HepG2 (cell line): ENCODE results near the gene EGFR. TPM values are rescaled to one million over a fixed set of nuclear protein-coding genes. Genes with fewer than 3 reads are reported as not detected.

Experiments
- KDM4B ChIP-seq: sonication (generic); formaldehyde crosslinking; IDR thresholded peaks from 2 replicates; pipeline ENCODE4 v1.4.0; 2020; ENCODE audit warnings: missing genetic modification reagents
- NFIB ChIP-seq: sonication (generic); formaldehyde crosslinking; IDR thresholded peaks from 2 replicates; pipeline ENCODE4 v1.9.0; 2021; ENCODE audit warnings: missing genetic modification reagents, mild to moderate bottlenecking, borderline replicate concordance
- SP4 ChIP-seq: sonication (generic); formaldehyde crosslinking; IDR thresholded peaks from 2 replicates; pipeline ENCODE4 v1.8.1; 2023; ENCODE audit warnings: mild to moderate bottlenecking, missing genetic modification reagents
- SUZ12 ChIP-seq: fragments of 150-350 bp; IDR thresholded peaks from 2 replicates; pipeline ENCODE4 v1.6.1; 2014; ENCODE audit warnings: low read depth, low read length
- SYNCRIP ChIP-seq: fragments of 200-400 bp; formaldehyde crosslinking; IDR thresholded peaks from 2 replicates; pipeline ENCODE4 v1.6.1; 2018; ENCODE audit warnings: mild to moderate bottlenecking, low read depth, low read length; ENCODE audit not compliant: insufficient read depth
- TCF7 ChIP-seq: sonication (generic); IDR thresholded peaks from 2 replicates; pipeline ENCODE4 v1.6.1; 2016; ENCODE audit warnings: antibody characterized with exemption, low read depth
- ZNF251 ChIP-seq: sonication (generic); formaldehyde crosslinking; IDR thresholded peaks from 2 replicates; pipeline ENCODE4 v1.9.0; 2021; ENCODE audit warnings: mild to moderate bottlenecking, missing genetic modification reagents
- ZNF547 ChIP-seq: sonication (generic); formaldehyde crosslinking; IDR thresholded peaks from 2 replicates; pipeline ENCODE4 v1.5.1; 2020; ENCODE audit warnings: mild to moderate bottlenecking, missing genetic modification reagents
- ZNF563 ChIP-seq: sonication (generic); formaldehyde crosslinking; IDR thresholded peaks from 2 replicates; pipeline ENCODE4 v1.8.0; 2022; ENCODE audit warnings: mild to moderate bottlenecking, moderate library complexity, missing genetic modification reagents
- ZNF598 ChIP-seq: sonication (generic); formaldehyde crosslinking; IDR thresholded peaks from 2 replicates; pipeline ENCODE4 v1.5.1; 2020; ENCODE audit warnings: mild to moderate bottlenecking, missing genetic modification reagents, borderline replicate concordance
- ZNF616 ChIP-seq: sonication (generic); formaldehyde crosslinking; IDR thresholded peaks from 2 replicates; pipeline ENCODE4 v1.5.0; 2020; ENCODE audit warnings: low read depth, mild to moderate bottlenecking, missing genetic modification reagents
- ZNF777 ChIP-seq: sonication (generic); formaldehyde crosslinking; IDR thresholded peaks from 2 replicates; pipeline ENCODE4 v1.4.0; 2020; ENCODE audit warnings: missing genetic modification reagents
- polyA plus RNA-seq, 8 experiments: library from polyadenylated mRNA; depleted of rRNA in 3 of 8; stranded (reverse) in 7 of 8; unstranded in 1 of 8; fragments of >200 nt; fragmentation: Illumina TruSeq in 4 of 8; extraction: Trizol in 4 of 8; gene quantifications; 2 replicates each; pipeline versions ENCODE4 v1.2.1 to v1.2.3, GENCODE V29; 2011 to 2016; ENCODE audit warnings: low read depth in 4 of 8, missing spikeins in 1 of 8, mixed read lengths in 1 of 8; ENCODE audit not compliant: insufficient read depth in 1 of 8
- total RNA-seq, 5 experiments: library from RNA; depleted of rRNA; stranded (reverse); fragments of >200 nt; fragmentation: Illumina TruSeq; extraction: Trizol; gene quantifications; 2 replicates each; pipeline ENCODE4 v1.2.3, GENCODE V29; 2016; ENCODE audit warnings: low read depth in 1 of 5
- TF ChIP-seq, protein P1 (sequence below): sonication (generic); IDR thresholded peaks from 2 replicates; pipeline ENCODE4 v1.6.1; 2016; ENCODE audit warnings: low read depth, borderline replicate concordance
- TF ChIP-seq, protein P2 (sequence below): sonication (generic); formaldehyde crosslinking; IDR thresholded peaks from 2 replicates; pipeline ENCODE4 v1.4.0; 2020; ENCODE audit warnings: missing genetic modification reagents, mild to moderate bottlenecking, borderline replicate concordance
- TF ChIP-seq, protein P3 (sequence below): conservative IDR thresholded peaks from 2 replicates; pipeline ENCODE4 v1.6.1; 2018; ENCODE audit warnings: missing genetic modification reagents
- TF ChIP-seq, protein P4 (sequence below): sonication (generic); formaldehyde crosslinking; IDR thresholded peaks from 2 replicates; pipeline ENCODE4 v1.5.1; 2020; ENCODE audit warnings: missing genetic modification reagents, mild to moderate bottlenecking, borderline replicate concordance
- TF ChIP-seq, protein P5 (sequence below): sonication (generic); formaldehyde crosslinking; IDR thresholded peaks from 2 replicates; pipeline ENCODE4 v1.4.0; 2020; ENCODE audit warnings: missing genetic modification reagents
- TF ChIP-seq, protein P6 (sequence below): sonication (generic); formaldehyde crosslinking; IDR thresholded peaks from 2 replicates; pipeline ENCODE4 v1.5.0; 2020; ENCODE audit warnings: mild to moderate bottlenecking, missing genetic modification reagents

The EGFR gene
- total and polyA plus RNA-seq, 2 of the 13 experiments (the other 11 are each of a cell fraction or from before 2014, with no cell fraction given), result 7.0 to 10.0 TPM

DNA sequence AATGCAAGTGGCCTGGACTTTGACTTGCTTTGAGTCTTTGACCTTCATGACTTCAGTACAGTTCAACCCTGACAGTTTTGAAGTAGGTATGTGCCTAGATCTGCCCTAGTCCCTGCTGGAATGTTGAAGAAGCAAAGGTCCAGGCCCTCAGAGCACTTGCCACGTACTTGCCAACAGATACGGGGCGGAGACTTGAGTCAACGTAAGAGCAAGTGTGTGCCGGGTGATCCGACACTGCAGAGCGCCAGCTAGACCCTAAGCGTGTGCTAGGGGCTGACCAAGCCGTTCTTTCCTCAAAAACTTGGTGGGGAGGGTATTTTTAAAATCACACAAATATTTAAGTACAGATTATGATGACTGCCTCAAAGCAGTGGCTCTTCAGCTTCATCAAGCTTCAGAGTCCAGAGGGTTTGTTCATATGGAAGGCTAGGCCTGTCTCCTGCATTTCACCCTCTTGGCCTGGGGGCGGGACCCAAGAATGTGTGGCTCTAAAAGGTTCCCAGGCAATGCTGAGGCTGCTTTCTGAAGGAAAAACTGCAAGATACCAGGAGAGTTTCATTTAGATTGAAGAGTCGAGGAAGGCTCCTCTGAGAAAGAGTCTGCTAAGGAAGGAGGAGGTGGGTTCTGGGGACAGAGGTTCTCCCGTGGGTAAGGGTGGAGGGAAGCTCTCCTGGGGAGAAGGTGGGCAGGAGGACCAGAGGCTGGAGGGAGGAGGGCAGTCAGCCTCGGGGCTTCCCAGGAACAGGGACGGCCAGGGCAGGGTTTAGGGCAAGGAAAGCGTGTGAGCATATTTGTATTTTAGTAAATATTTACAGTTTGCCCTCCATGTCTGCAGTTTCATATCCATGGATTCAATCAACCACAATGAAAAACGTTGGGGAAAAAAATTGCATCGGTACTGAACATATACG, 160.3 kb downstream of the EGFR start (continued):
- TF ChIP-seq, protein P1, sequence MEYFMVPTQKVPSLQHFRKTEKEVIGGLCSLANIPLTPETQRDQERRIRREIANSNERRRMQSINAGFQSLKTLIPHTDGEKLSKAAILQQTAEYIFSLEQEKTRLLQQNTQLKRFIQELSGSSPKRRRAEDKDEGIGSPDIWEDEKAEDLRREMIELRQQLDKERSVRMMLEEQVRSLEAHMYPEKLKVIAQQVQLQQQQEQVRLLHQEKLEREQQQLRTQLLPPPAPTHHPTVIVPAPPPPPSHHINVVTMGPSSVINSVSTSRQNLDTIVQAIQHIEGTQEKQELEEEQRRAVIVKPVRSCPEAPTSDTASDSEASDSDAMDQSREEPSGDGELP, result peak; percentile 19; the same call in 1 of the 2 replicates
- TF ChIP-seq KDM4B (0 out of 2 replicates have a peak, but pooled peaks have one; percentile 14), ZNF547 (no peak), ZNF563 (CRISPR knock-in tag) (peak; percentile 46; the same call in 1 of the 2 replicates), SUZ12 (no peak), SP4 (CRISPR knock-in tag) (no peak), TCF7 (peak; percentile 55; the same call in 1 of the 2 replicates), ZNF598 (CRISPR knock-in tag) (no peak), SYNCRIP (no peak), NFIB (CRISPR knock-in tag) (no peak), ZNF777 (no peak), ZNF616 (CRISPR knock-in tag) (no peak), ZNF251 (no peak)
- TF ChIP-seq, protein P2, sequence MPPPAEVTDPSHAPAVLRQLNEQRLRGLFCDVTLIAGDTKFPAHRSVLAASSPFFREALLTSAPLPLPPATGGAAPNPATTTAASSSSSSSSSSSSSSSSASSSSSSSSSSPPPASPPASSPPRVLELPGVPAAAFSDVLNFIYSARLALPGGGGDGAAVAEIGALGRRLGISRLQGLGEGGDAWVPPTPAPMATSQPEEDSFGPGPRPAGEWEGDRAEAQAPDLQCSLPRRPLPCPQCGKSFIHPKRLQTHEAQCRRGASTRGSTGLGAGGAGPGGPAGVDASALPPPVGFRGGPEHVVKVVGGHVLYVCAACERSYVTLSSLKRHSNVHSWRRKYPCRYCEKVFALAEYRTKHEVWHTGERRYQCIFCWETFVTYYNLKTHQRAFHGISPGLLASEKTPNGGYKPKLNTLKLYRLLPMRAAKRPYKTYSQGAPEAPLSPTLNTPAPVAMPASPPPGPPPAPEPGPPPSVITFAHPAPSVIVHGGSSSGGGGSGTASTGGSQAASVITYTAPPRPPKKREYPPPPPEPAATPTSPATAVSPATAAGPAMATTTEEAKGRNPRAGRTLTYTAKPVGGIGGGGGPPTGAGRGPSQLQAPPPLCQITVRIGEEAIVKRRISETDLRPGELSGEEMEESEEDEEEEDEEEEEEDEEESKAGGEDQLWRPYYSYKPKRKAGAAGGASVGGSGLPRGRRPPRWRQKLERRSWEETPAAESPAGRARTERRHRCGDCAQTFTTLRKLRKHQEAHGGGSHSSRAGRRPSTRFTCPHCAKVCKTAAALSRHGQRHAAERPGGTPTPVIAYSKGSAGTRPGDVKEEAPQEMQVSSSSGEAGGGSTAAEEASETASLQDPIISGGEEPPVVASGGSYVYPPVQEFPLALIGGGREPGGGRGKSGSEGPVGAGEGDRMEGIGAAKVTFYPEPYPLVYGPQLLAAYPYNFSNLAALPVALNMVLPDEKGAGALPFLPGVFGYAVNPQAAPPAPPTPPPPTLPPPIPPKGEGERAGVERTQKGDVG (CRISPR knock-in tag), result no peak
- TF ChIP-seq, protein P3, sequence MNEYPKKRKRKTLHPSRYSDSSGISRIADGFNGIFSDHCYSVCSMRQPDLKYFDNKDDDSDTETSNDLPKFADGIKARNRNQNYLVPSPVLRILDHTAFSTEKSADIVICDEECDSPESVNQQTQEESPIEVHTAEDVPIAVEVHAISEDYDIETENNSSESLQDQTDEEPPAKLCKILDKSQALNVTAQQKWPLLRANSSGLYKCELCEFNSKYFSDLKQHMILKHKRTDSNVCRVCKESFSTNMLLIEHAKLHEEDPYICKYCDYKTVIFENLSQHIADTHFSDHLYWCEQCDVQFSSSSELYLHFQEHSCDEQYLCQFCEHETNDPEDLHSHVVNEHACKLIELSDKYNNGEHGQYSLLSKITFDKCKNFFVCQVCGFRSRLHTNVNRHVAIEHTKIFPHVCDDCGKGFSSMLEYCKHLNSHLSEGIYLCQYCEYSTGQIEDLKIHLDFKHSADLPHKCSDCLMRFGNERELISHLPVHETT (CRISPR knock-in tag), result no peak
- TF ChIP-seq, protein P4, sequence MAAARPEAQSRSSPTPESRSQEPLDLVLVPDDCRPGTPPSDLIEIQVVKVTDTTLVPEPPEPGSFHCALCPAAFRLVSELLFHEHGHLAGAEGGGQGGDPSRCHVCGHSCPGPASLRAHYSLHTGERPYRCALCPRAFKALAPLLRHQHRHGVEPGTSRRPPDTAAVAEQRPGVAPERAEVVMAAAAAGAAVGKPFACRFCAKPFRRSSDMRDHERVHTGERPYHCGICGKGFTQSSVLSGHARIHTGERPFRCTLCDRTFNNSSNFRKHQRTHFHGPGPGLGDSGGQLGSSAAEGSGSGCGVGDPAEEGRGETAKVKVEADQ (CRISPR knock-in tag), result no peak
- TF ChIP-seq, protein P5, sequence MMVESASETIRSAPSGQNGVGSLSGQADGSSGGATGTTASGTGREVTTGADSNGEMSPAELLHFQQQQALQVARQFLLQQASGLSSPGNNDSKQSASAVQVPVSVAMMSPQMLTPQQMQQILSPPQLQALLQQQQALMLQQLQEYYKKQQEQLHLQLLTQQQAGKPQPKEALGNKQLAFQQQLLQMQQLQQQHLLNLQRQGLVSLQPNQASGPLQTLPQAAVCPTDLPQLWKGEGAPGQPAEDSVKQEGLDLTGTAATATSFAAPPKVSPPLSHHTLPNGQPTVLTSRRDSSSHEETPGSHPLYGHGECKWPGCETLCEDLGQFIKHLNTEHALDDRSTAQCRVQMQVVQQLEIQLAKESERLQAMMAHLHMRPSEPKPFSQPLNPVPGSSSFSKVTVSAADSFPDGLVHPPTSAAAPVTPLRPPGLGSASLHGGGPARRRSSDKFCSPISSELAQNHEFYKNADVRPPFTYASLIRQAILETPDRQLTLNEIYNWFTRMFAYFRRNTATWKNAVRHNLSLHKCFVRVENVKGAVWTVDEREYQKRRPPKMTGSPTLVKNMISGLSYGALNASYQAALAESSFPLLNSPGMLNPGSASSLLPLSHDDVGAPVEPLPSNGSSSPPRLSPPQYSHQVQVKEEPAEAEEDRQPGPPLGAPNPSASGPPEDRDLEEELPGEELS, result peak; percentile 94
- TF ChIP-seq, protein P6, sequence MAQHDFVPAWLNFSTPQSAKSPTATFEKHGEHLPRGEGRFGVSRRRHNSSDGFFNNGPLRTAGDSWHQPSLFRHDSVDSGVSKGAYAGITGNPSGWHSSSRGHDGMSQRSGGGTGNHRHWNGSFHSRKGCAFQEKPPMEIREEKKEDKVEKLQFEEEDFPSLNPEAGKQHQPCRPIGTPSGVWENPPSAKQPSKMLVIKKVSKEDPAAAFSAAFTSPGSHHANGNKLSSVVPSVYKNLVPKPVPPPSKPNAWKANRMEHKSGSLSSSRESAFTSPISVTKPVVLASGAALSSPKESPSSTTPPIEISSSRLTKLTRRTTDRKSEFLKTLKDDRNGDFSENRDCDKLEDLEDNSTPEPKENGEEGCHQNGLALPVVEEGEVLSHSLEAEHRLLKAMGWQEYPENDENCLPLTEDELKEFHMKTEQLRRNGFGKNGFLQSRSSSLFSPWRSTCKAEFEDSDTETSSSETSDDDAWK (CRISPR knock-in tag), result no peak
